ENCODE measurements around the gene ACP3.

ACP3 gene

GRCh38 chr3:132283916-132284405, 33.2 kb upstream of the ACP3 start:
- no peak overlapping the region for H3K4me3 ChIP-seq (ENCODE audit: low read depth, low read length)
- TF ChIP-seq CTCF (IDR thresholded peaks at IDR 0.05; ENCODE audit: borderline replicate concordance, insufficient read depth, low read depth, low read length), result no peak

GRCh38 chr3:132284781-132285619, 32.2 kb upstream of the ACP3 start:
- no peak overlapping the region for H3K4me3 ChIP-seq (ENCODE audit: low read depth, low read length)
- no peak for TF ChIP-seq CTCF (IDR thresholded peaks at IDR 0.05; ENCODE audit: borderline replicate concordance, insufficient read depth, low read depth, low read length)

- H3K4me3 ChIP-seq (ENCODE audit: low read depth, low read length), result no peak overlapping the region
- no peak for TF ChIP-seq CTCF (IDR thresholded peaks at IDR 0.05; ENCODE audit: borderline replicate concordance, insufficient read depth, low read depth, low read length)
These were observed 31.6 kb upstream of the ACP3 start for GRCh38 chr3:132285620-132285945.

- H3K4me3 ChIP-seq (ENCODE audit: low read depth, low read length), result no peak overlapping the region
- no peak for TF ChIP-seq CTCF (IDR thresholded peaks at IDR 0.05; ENCODE audit: borderline replicate concordance, insufficient read depth, low read depth, low read length)
These were observed 31.2 kb upstream of the ACP3 start for GRCh38 chr3:132286035-132286434.

- H3K4me3 ChIP-seq (ENCODE audit: low read depth, low read length), result no peak overlapping the region
- no peak for TF ChIP-seq CTCF (IDR thresholded peaks at IDR 0.05; ENCODE audit: borderline replicate concordance, insufficient read depth, low read depth, low read length)
These were observed 28.9 kb upstream of the ACP3 start for GRCh38 chr3:132288357-132288756.

GRCh38 chr3:132289316-132289715, 27.9 kb upstream of the ACP3 start:
- no peak overlapping the region for H3K4me3 ChIP-seq (ENCODE audit: low read depth, low read length)
- TF ChIP-seq CTCF (IDR thresholded peaks at IDR 0.05; ENCODE audit: borderline replicate concordance, insufficient read depth, low read depth, low read length), result no peak

GRCh38 chr3:132290833-132291232, 26.4 kb upstream of the ACP3 start:
- no peak for TF ChIP-seq CTCF (IDR thresholded peaks at IDR 0.05; ENCODE audit: borderline replicate concordance, insufficient read depth, low read depth, low read length)
- no peak overlapping the region for H3K4me3 ChIP-seq (ENCODE audit: low read depth, low read length)

Data from GM12875 (cell line).